DMS79 treated with DMSO at 0.1 percent for 48 hours (cell line): Measurements from ENCODE around the gene POLDIP2.
"Not testable (repeated sequence)": the region's sequence is repeated elsewhere in the genome, so short reads cannot be mapped to it uniquely, and the experiment has no call there.

Experiments
- DNase-seq: peaks from one replicate; lab custom pipeline; 2025; lab: John Stamatoyannopoulos, UW

The POLDIP2 gene

DNA sequence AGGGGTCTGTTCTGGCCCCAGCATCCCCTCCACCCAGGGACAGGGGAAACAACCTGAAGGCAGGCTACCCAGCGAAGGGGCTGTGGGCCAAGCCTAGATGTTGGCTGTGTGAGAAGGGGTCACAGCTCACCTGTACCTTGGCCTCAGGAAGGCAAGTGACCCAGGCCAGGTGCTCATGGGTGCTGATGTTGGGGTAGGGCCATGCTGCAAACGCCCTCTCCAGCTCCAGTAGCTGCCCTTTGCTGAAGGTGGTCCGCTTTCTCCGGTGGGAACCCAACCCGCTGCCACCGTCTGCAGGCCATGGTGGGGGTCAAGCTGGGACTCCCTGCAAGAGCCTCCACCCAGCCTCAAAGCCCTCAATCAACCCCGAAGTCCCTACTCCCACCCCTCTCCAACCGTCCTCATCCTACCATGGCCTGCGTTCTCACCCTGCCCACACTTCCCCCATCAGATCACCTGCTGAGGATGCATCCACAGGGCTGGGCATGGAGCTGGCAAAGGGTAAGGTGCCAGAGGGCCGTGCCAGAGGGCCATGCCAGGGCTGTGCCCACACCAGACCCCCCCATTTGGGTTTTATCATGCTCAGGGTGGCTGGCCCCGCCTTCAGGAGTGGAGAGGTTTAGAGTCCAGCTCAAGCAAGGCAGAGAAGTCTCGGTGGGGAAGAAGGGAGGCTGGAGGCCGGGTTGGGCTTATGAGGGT lies 7.5 kb upstream of the POLDIP2 start, which contains the start of gene SEBOX:
SEBOX (minus strand) TSS at position 535 of the 699 bp plus-strand sequence; CDS start at position 487, 48 bp downstream.
- no peak for DNase-seq

DNA sequence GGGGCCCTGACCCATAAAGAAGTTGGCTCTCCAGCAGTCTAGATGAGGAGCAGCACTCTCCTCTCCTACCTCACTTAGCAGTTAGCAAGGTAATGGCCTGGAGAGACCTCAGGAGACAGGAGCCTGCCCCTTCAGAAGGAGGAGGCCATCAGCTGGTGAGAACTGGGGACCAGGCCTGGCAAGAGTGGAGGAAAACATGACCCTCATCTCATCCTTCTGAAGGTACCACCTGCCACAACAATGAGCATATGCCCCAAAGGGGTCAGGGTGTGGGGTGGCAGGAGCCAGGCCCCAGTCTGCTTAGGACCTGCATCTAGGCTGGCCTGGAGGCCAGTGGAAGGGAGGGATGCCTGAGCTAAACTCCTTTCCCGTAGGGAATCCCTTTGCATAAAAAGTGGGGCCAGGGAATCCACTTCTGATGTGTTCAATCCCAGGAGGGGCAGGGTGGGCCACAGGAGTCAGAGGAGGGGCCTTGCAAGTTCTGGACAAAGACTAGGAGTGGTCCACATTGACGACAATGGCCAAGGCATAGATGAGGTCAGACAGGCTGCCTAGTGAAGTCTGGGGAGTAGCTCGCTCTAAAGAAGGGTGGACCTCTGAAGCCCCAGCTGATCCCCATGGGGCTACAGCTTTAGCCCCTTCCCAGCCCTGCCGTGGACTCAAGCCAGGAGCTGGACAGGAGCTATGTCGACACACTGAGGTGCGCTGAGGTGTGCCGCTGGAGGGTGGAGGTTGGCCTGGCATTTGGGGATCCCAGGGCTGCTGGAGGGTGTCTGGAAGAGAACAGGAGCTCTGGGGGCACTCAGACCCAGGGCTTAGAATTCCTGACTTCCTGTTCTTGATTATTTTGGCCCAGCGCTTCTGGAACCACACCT lies 6.7 kb upstream of the POLDIP2 start:
- DNase-seq, result no peak

DNA sequence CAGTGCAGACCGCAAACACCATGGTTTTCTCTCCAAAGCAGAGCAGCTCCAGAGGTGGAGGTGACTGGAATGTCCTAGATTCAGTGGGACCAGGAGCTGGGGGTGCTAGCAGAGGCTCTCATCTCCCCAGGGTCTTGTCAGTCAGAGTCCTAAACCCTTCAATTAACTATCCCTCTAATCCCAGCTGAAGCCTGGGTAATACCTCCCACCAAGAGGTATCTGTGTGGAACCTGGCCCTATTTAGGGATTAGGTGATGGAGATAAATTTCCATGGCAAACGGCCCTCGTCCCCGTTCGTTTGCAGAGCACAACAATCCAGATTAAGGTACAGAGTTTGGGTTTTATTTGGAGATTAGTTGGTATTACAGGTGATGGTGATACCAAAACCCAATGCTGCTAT lies 5.9 kb upstream of the POLDIP2 start:
- DNase-seq, result no peak

DNA sequence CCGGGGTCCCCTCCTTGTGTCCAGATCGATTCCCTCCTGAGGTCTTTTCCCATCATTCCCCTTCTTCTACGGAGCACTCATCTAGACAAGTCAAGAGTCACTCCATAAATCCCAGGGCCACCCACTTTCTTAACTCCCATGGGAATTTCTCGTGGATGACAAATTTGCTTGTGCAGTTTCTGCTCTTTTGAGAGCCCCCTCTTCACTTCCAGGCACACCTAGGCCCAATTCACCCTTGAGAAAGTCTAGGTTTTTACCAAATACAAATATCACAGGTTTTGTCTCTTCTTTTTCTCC lies 522 bp upstream of the POLDIP2 start:
- no peak for DNase-seq

DNA sequence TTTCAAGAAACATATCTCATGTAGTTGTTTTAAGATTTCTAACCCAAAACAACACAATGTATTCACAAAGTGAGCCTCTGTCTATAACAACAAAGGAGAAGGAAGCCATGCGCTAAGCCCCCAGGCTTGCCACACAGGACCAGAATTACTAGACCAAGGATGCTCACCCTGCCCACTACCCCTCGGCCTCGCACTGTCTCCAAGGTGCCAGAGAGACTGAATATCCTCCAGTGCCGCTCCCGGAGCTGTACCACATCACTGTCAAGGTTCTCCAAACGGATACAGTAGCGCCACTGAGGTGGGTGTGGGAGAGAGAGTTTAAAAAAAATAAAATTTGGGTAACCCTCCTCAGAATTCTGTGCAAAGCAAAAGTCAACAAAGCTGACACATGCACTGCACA lies 7.1 kb downstream of the POLDIP2 start:
- no peak for DNase-seq

DNA sequence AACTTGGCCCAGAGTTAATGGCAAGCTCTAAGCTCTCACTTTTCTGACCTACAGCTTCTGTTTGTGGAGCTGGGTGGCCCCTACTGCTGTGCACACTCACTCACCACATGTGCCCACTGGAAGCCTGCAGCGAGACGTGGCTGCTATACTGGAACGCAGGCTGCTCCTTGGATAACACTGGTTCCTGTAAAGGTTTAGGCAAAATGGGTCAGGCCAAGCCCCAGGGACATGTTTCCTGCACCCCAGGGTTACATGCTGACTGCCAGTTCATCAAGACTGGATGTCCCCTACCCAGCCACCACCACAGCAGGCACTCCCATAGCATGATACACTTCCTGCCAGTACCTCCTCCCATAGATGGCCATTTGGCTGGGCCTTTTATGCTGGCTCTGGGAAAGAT lies 8.3 kb downstream of the POLDIP2 start:
- DNase-seq, result no peak

DNA sequence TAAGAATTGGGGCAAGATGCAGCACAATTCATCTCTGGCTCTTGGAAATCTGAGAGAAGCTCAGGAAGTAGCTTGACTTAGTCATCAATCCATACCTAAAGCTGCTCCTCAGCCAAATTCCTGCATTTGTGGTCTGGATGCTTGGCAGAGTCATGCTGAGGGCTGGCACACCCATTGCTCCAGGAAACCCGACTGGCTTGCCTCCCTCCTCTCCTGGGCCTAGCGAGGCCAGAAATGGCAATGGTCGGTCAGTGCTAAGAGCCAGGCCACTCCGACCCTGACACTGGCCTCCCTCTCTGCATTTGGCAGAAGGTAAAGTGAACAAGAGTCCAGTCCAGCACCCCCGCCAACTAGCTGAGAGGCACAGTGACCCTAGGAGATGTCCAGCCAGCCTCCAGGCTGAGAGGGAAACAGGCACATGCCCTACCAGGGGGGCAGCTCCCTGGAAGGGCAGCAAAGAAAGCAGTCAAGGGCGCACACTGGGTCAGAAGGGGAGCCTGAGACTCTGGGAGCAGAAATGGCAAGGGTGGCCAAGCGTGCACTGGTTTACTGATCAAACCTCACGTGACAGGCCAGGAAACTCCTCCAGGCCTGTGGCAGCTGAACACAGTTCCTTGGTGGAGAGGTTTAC lies 10.0 kb downstream of the POLDIP2 start:
- no peak for DNase-seq

DNA sequence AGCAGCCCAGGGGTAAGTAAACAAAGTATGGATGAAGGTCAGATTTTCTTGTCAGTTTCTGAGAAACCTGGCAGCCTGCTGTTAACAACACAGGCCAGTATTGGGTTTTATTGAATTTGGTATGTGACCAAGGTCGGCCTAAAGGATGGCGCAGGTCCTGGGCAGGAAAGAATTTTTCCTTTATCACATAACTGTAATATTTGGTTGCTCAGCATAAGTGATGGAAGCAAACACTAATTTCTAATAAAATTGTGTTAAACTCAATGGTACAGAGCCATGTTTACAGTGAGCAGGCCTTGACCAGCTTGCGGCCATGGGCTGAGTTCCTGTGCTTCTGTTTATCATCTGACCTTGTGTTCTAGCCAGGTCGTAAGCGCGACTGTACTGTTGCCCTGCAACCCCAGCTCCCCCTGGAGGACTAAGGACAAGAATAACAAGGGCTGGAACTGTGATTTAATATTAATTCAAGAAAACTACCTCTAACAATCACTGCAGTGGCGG lies 10.5 kb downstream of the POLDIP2 start:
- no peak for DNase-seq

DNA sequence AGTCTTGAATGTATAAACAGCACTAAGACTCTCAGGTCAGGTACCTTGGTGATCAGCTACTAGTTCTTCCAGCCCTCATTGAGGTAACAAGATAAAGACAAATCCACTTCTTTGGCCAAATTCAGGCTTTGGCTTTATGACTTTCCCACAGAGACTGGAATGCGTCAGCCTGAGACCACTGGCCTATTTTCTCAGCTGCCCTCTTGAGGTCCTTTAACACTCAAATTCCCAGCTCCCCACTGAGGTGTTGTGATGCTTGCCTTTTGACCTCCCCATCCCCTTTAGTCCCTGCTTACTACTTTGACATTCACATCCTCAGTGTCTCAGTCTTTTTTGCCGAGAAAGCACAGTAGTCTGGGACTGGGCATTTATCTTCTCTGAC lies 11.1 kb downstream of the POLDIP2 start:
- DNase-seq, result no peak

DNA sequence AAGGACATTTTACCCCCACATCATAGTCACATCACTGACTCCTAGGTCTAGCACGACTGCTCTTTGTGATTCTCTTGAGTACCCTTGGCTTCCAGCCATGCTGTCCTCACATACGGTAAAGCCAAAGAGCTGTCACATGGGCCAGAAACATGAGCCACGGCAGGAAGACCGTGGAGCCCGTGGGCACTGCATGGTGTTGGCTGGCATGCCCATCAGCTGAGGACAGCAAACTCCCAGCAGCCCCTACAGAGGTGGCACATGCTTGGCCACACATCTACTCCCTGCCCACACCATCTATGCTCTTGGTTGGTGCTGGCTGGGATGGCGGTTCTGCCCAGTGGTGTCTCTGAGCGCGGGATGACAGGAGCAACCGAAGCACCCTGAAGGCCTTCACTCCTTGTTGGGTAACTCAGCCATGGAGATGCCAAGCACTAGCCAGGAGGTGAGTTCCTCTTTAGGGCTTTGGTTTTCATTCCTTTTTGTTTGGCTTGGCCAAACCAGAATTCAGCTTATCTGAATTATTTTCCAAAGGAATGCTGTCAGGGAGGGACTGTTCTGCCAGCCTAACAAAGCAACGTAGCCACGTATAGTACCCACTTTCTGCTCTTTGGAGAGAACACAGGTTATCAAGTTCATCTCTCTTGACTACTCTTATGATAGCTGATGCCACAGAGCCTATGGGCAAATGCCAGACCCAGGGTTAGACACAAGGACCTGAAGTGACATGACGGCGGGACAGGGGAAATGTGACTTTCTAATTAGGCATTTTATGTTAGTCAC lies 11.7 kb downstream of the POLDIP2 start:
- peak; percentile 20 for DNase-seq

DNA sequence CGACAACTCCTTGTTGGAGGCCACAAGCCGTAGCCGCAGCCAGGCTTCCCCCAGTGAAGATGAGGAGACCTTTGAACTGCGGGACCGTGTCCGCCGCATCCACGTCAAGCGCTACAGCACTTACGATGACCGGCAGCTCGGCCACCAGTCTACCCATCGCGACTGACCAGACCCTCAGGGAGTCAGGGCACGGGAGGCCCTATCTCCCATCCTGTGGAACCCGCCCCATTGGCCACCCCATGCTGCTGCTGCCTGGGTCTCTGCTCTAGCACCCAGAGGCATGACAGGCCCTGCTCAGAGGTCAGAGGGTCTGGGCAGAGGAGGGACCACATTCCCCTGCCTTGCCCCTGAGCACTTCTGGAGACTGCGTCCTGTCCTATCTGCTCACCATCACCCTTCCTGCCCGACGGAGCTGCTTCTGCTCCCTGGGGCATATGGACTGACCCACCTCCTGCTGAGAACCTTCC lies 12.9 kb downstream of the POLDIP2 start:
- no peak for DNase-seq

DNA sequence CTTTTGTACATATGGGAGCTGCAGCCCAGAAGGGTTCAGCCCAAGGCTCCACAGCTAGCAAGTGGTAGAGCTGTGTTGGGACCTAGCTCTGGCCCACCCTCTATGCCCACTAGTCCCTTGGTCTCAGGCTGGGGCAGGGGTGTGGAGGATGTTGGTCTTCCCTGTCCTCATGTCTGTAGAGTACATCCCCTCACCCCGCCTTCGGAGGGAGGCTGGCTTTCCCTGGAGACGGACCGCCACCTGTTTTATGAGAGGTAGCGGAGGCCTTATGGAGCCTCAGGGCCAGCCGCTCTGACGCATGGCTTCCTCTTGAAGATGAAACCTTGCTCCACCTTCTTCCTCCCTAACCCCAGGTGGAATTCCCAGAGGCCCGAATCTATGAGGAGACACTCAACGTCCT lies 13.3 kb downstream of the POLDIP2 start:
- no peak for DNase-seq

DNA sequence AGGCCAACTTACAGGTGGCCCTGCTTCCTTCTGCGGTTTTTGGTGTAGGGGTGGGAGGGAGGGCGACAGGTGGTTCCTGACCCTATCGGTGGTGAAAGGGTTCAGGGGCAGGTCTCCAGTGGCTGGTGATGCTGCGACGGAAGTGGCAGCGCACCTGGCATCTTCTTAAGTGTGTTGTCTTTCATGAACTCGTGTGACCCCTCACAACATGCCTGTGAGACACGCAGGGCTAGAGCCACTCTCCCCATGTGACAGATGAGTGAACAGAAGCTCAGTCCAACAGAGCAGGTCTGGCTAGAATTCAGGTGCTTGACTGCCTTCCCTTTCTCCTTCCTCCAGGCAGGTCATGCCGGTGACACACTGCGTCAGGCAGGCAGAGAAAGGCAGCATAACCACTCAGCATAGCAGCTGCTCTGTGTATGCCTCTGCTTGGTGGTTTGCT lies 13.8 kb downstream of the POLDIP2 start:
- no peak for DNase-seq

DNA sequence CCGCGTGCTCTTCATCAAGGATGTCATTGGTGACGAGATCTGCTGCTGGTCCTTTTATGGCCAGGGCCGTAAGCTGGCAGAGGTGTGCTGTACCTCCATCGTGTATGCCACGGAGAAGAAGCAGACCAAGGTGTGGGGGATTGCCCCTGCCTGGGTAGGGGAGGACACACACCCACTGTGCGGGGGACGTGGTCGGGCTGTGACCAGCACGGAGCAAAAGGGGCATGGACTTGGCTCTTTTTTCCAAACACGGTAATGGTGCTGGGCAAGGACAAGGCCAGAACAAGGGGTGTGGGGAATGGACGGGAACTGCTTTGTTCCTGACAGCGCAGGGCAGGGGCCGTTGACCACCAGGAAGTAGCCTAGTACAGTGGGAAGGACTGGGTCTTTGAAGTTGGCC lies 15.0 kb downstream of the POLDIP2 start:
- DNase-seq, result no peak

DNA sequence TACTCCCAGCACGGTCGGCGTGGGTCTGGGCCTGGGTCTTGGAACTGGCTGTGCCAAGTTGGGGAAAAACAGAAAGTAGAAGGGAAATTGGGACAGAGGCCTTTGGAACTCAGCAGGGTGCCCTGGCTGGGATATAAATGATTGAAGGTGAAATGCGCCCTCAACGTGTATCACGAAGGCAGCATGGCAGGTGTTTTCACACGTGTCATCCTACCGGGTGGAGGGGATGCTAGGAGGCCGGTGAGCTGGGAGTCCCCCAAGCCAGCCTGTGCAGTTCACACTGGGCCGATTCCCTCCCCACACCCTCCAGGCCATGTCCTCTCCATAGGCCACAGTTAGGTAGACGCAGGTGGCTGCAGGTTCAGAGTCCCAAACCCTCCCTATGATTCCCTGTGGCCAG lies 15.8 kb downstream of the POLDIP2 start:
- DNase-seq, result no peak

DNA sequence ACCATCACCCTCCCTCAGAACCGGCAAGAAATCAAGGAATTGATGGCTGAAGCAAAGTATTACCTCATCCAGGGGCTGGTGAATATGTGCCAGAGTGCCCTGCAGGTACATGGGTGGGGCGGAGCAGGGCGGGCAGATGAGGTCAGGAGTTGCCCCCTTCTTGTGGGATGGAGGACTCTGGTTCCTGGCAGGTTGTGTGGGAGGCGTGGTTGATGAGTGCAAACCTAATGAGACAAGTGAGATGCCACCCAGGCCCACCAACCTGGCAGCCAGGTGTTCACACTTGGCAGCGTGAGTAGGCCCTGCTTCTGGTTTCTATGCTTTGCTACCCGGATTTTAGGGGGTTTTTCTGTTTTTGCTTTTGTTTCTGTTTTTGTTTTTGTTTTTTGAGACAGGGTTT lies 17.0 kb downstream of the POLDIP2 start:
- DNase-seq, result no peak

DNA sequence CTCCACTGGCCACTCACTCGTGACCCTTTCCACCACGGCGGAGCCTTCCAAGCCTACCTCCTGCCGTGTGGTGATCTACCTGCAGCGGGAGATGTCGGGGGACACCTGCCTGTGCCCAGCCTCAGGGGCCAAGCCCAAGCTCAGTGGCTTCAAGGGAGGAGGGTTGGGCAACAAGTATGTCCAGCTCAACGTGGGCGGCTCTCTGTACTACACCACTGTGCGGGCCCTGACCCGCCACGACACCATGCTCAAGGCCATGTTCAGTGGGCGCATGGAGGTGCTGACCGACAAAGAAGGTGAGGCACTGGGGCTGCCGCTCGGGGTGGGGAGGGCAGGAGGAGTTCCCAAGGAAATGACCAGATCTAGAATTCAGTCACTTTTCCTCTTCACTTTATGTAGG lies 17.9 kb downstream of the POLDIP2 start:
- no peak for DNase-seq

DNA sequence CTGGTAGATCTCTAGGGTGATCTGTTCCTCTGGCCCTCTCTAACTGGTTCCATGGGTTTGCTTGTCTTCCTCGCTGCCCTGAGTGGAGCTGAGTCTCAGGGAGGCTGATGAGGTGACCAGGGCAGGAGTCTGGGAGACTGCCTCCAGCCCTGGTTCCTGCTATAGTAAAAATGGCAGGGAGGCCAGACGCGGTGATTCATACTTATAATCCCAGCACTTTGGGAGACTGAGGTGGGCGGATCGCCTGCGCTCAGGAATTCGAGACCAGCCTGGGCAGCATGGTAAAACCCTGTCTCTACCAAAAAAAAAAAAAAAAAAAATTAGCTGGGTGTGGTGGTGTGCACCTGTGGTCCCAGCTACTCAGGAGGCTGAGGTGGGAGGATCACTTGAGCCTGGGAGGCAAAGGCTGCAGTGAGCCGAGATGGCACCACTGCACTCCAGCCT lies 18.5 kb downstream of the POLDIP2 start:
- DNase-seq, result not testable (repeated sequence)

DNA sequence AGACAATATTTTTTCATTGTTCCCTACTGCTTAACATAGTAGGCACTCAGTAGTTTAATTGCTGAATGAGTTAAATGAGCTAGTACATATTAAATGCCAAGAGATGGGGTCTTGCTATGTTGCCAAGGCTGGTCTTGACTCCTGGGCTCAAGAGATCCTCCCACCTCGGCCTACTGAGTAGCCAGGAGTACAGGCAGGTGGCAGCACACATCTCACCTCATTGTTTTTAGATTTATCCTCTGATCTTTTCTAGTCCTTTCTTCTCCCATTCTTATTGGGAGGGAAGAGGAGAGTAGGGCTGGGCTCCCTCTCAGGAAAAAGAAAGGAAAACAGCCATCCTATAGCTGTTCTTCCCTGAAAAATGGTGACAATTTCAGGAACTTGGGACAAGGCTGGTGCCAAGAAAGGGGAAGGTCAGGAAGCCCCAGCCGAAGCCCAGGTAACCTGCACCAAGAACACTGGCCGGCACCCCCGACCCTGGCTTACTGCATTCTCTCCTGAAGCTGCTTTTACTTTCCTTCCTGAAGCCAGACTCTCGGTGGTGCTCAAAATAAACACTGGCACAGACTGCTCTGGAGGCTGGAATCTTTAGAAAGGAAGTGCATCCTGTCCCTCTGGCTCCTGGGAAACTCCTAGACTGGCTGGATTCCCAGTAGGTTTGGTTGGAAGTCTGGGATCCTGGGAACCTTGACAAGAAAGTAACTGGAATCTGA lies 19.1 kb downstream of the POLDIP2 start:
- no peak for DNase-seq

DNA sequence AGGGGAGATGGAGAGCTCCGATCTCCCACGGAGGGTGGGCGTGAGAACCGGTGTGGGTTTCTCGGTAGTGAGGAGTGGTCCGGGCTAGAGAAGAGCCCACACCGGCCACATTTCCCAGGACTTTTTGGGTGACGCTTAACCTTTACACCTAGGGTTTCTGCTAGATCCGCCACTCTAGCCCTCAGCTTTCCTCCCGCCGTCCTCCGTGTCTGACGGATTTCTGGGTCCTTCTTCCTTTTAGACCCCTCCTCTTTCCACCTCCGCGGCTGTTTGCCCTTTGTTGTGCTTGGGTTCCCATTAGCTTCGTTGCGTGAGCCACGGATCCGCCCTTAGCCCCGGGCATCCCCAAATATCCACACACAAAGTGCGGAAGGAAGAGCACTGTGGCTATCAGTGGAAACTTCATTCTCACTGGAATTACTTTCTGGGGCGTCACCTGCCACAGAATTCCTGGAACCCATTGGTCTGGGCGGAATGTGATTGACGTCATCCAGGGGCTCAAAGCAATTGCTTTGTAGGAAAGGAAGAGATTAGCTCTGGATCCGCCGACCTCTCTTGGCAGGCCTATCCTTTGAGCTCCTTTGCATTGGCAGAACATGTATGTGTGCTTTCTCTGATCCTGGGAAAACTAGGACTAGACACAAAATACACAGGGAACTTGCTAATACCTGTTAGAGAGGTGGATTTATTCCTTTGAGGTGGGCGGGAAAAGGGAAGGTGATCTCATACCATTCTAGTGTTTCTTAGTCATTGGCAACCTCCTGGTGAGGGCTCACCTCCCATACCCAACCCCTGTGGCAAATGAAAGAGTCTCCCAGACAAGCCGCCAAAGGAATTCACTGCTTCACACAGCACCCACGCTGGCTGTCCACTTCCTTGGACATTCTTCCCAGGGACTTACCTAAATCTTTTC lies 21.1 kb downstream of the POLDIP2 start:
- DNase-seq, result peak; percentile 68
